IMR-90 (cell line): ENCODE results near the gene SIKE1. TPM values are rescaled to one million over a fixed set of nuclear protein-coding genes. Genes with fewer than 3 reads are reported as not detected.

Experiments used
- ATAC-seq: fragments of 200-7000 bp; cut with Tn5 transposase; 2 replicates; pipeline ENCODE4 v1.9.1; 2020; ENCODE audit warnings: low read depth, mild to moderate bottlenecking, moderate library complexity
- BruUV-seq: library from RNA; stranded (reverse); fragments of 400-500 nt; replicated peaks from 2 replicates; lab custom pipeline; 2021; lab: Mats Ljungman, UMichigan
- CTCF ChIA-PET: fragments of 300-600 bp; formaldehyde crosslinking; extraction: SDS; loops from one replicate; lab custom pipeline; 2021; ENCODE audit warnings: antibody characterized with exemption; lab: Yijun Ruan, JAX
- POLR2A ChIA-PET: fragments of 300-600 bp; sonication (Branson Sonifier 250); formaldehyde crosslinking; loops from one replicate; lab custom pipeline; 2022; ENCODE audit warnings: antibody characterized with exemption; ENCODE audit not compliant: unreplicated experiment; lab: Charles Lee
- DNase-seq: peaks from one replicate; pipeline ENCODE4 v3.0.0; 2013
- H2AFZ ChIP-seq: replicated peaks from 2 replicates; pipeline ENCODE3; 2013; ENCODE audit warnings: low read length, mild to moderate bottlenecking; ENCODE audit not compliant: poor library complexity
- H2AK5ac ChIP-seq: 2 replicates; pipeline ENCODE4 v1.6.1; 2013; ENCODE audit warnings: low read depth, low read length, inconsistent platforms
- H2AK9ac ChIP-seq: replicated peaks from 2 replicates; pipeline ENCODE3; 2013; ENCODE audit warnings: mild to moderate bottlenecking, low read depth, low read length, moderate library complexity; ENCODE audit not compliant: poor library complexity
- H2BK120ac ChIP-seq: 2 replicates; pipeline ENCODE4 v1.6.1; 2013; ENCODE audit warnings: low read depth, low read length, inconsistent platforms
- H2BK15ac ChIP-seq: 3 replicates; pipeline ENCODE4 v1.6.1; 2013; ENCODE audit warnings: low read depth, low read length, inconsistent platforms
- H2BK20ac ChIP-seq: 2 replicates; pipeline ENCODE4 v1.6.1; 2013; ENCODE audit warnings: low read depth, mild to moderate bottlenecking, inconsistent platforms, low read length, moderate library complexity
- H2BK5ac ChIP-seq: 2 replicates; pipeline ENCODE4 v1.6.1; 2013; ENCODE audit warnings: mild to moderate bottlenecking, low read depth, low read length, inconsistent platforms; ENCODE audit not compliant: poor library complexity, severe bottlenecking
- H3K14ac ChIP-seq: replicated peaks from 2 replicates; pipeline ENCODE4 v1.6.1; 2013; ENCODE audit warnings: low read depth, low read length, inconsistent platforms
- H3K18ac ChIP-seq: 2 replicates; pipeline ENCODE4 v1.6.1; 2013; ENCODE audit warnings: low read depth, low read length, control low read depth
- H3K23ac ChIP-seq: 2 replicates; pipeline ENCODE4 v1.6.1; 2013; ENCODE audit warnings: low read depth, low read length, inconsistent platforms
- H3K27ac ChIP-seq: 2 replicates; pipeline ENCODE4 v1.5.1; 2013; ENCODE audit warnings: mild to moderate bottlenecking, control low read depth, low read length; ENCODE audit not compliant: insufficient read depth
- H3K27me3 ChIP-seq: 2 replicates; pipeline ENCODE4 v1.6.1; 2013; ENCODE audit warnings: low read length; ENCODE audit not compliant: control insufficient read depth, insufficient read depth
- H3K36me3 ChIP-seq: 2 replicates; pipeline ENCODE4 v1.6.1; 2013; ENCODE audit warnings: low read length, mixed read lengths; ENCODE audit not compliant: control insufficient read depth, insufficient read depth
- H3K4ac ChIP-seq: 2 replicates; pipeline ENCODE4 v1.6.1; 2013; ENCODE audit warnings: low read depth, low read length, inconsistent platforms
- H3K4me1 ChIP-seq: 2 replicates; pipeline ENCODE4 v1.6.1; 2013; ENCODE audit warnings: low read length, mixed read lengths; ENCODE audit not compliant: control insufficient read depth, insufficient read depth
- H3K4me2 ChIP-seq: 2 replicates; pipeline ENCODE4 v1.6.1; 2013; ENCODE audit warnings: low read depth, mild to moderate bottlenecking, control low read depth, low read length, moderate library complexity
- H3K4me3 ChIP-seq: 2 replicates; pipeline ENCODE4 v1.5.1; 2013; ENCODE audit warnings: low read depth, mild to moderate bottlenecking, control low read depth, low read length, moderate library complexity; ENCODE audit not compliant: insufficient read depth
- H3K56ac ChIP-seq: 2 replicates; pipeline ENCODE4 v1.6.1; 2013; ENCODE audit warnings: low read length, inconsistent platforms; ENCODE audit not compliant: insufficient read depth; ENCODE audit errors: extremely low read depth
- H3K79me1 ChIP-seq, 2 experiments: 2 replicates each; pipeline ENCODE4 v1.6.1; 2013; ENCODE audit warnings: low read length in 2 of 2, inconsistent platforms in 1 of 2, low read depth in 1 of 2
- H3K9ac ChIP-seq: 2 replicates; pipeline ENCODE4 v1.6.1; 2013; ENCODE audit warnings: low read depth, low read length, control low read depth
- H3K9me1 ChIP-seq: 2 replicates; pipeline ENCODE4 v1.6.1; 2013; ENCODE audit warnings: low read length, inconsistent platforms; ENCODE audit not compliant: insufficient read depth
- H3K9me3 ChIP-seq: 2 replicates; pipeline ENCODE4 v1.6.1; 2013; ENCODE audit warnings: low read length; ENCODE audit not compliant: control insufficient read depth, insufficient read depth
- H4K20me1 ChIP-seq: 2 replicates; pipeline ENCODE4 v1.6.1; 2013; ENCODE audit warnings: low read length, inconsistent platforms; ENCODE audit not compliant: insufficient read depth
- H4K5ac ChIP-seq: 2 replicates; pipeline ENCODE4 v1.6.1; 2013; ENCODE audit warnings: mild to moderate bottlenecking, low read depth, low read length, control low read depth
- H4K8ac ChIP-seq, 2 experiments: 2 replicates each; pipeline ENCODE4 v1.6.1; 2013; ENCODE audit warnings: low read depth in 2 of 2, low read length in 2 of 2, control low read depth in 1 of 2, inconsistent platforms in 1 of 2
- H4K91ac ChIP-seq: 2 replicates; pipeline ENCODE4 v1.6.1; 2013; ENCODE audit warnings: low read depth, low read length, inconsistent platforms; ENCODE audit not compliant: insufficient read depth
- BHLHE40 ChIP-seq: fragments of 150-350 bp; IDR thresholded peaks from 2 replicates; pipeline ENCODE4 v1.6.1; 2016; ENCODE audit warnings: mild to moderate bottlenecking, low read depth, low read length
- CEBPB ChIP-seq: IDR thresholded peaks from 2 replicates; pipeline ENCODE4 v1.6.1; 2012; ENCODE audit warnings: low read depth, low read length, improper control_type of control experiment
- CHD1 ChIP-seq: IDR thresholded peaks from 2 replicates; pipeline ENCODE4 v1.6.1; 2012; ENCODE audit warnings: low read depth, low read length, improper control_type of control experiment
- CTCF ChIP-seq: conservative IDR thresholded peaks from 2 replicates; pipeline ENCODE4 v1.5.1; 2012; ENCODE audit warnings: mild to moderate bottlenecking, low read depth, low read length, improper control_type of control experiment
- ELK1 ChIP-seq: fragments of 150-350 bp; IDR thresholded peaks from 2 replicates; pipeline ENCODE4 v1.6.1; 2016; ENCODE audit warnings: low read depth, mild to moderate bottlenecking, low read length, moderate library complexity, borderline replicate concordance
- FOS ChIP-seq: fragments of 150-350 bp; IDR thresholded peaks from 2 replicates; pipeline ENCODE4 v1.6.1; 2016; ENCODE audit warnings: low read depth, low read length
- MAFK ChIP-seq: IDR thresholded peaks from 2 replicates; pipeline ENCODE4 v1.6.1; 2012; ENCODE audit warnings: low read depth, low read length, improper control_type of control experiment
- MAZ ChIP-seq: IDR thresholded peaks from 2 replicates; pipeline ENCODE4 v1.6.1; 2012; ENCODE audit warnings: low read depth, mild to moderate bottlenecking, low read length, improper control_type of control experiment, moderate library complexity, borderline replicate concordance
- MXI1 ChIP-seq: IDR thresholded peaks from 2 replicates; pipeline ENCODE4 v1.6.1; 2012; ENCODE audit warnings: low read depth, mild to moderate bottlenecking, low read length, moderate library complexity, borderline replicate concordance
- NFE2L2 ChIP-seq: fragments of 150-350 bp; IDR thresholded peaks from 2 replicates; pipeline ENCODE4 v1.6.1; 2016; ENCODE audit warnings: low read depth, mild to moderate bottlenecking, low read length
- POLR2A ChIP-seq: IDR thresholded peaks from 2 replicates; pipeline ENCODE4 v1.6.1; 2012; ENCODE audit warnings: mild to moderate bottlenecking, low read depth, low read length
- RAD21 ChIP-seq: IDR thresholded peaks from 2 replicates; pipeline ENCODE4 v1.6.1; 2012; ENCODE audit warnings: low read length, improper control_type of control experiment
- RCOR1 ChIP-seq: IDR thresholded peaks from 2 replicates; pipeline ENCODE4 v1.6.1; 2012; ENCODE audit warnings: mild to moderate bottlenecking, low read length, improper control_type of control experiment; ENCODE audit not compliant: insufficient replicate concordance
- RFX5 ChIP-seq: IDR thresholded peaks from 2 replicates; pipeline ENCODE4 v1.8.0; 2012; ENCODE audit warnings: low read depth, mild to moderate bottlenecking, low read length, moderate library complexity
- SMC3 ChIP-seq: fragments of 150-350 bp; IDR thresholded peaks from 2 replicates; pipeline ENCODE4 v1.6.1; 2016; ENCODE audit warnings: low read depth, mild to moderate bottlenecking, antibody characterized with exemption, low read length, moderate library complexity
- USF2 ChIP-seq: fragments of 150-350 bp; IDR thresholded peaks from 2 replicates; pipeline ENCODE4 v1.6.1; 2017; ENCODE audit warnings: mild to moderate bottlenecking, antibody characterized with exemption, low read length, low read depth
- WGBS, 2 experiments: methylation state at CpG; one replicate each; pipeline versions ENCODE4 v1.1.5 to v1.1.7; 2013; ENCODE audit warnings: missing lambda C conversion rate in 2 of 2; ENCODE audit not compliant: insufficient read length in 1 of 2; ENCODE audit errors: extremely low coverage in 2 of 2; 5-methylcytosine and 5-hydroxymethylcytosine counted together
- dilution Hi-C: fragments of 300-500 bp; cut with HindIII; formaldehyde crosslinking; loops from one replicate; pipeline ENCODE4 v1.14.3; 2018; ENCODE audit warnings: low sequenced_read_pairs; ENCODE audit not compliant: unreplicated experiment
- in situ Hi-C: fragments of 300-500 bp; cut with MboI; formaldehyde crosslinking; loops from 3 replicates; pipeline ENCODE4 v1.14.3; 2019; ENCODE audit warnings: low sequenced_read_pairs, inconsistent platforms, mixed read lengths
- intact Hi-C: fragments of 100-400 bp; cut with micrococcal nuclease; formaldehyde crosslinking; loops from 2 replicates; pipeline ENCODE4 v1.10.0; 2022
- polyA plus RNA-seq, 3 experiments: library from polyadenylated mRNA; depleted of rRNA; stranded (reverse); fragments of >200 nt; gene quantifications; 2 replicates each; pipeline ENCODE4 v1.2.3, GENCODE V29; 2012; ENCODE audit warnings: low replicate concordance in 1 of 3
- total RNA-seq: library from RNA; depleted of rRNA; stranded (reverse); fragments of >200 nt; gene quantifications from 2 replicates; pipeline ENCODE4 v1.2.3, GENCODE V29; 2012

SIKE1 gene
- total and polyA plus RNA-seq, 2 of the 4 experiments (the other 2 are of a cell fraction) = 20.9 to 49.1 TPM

- no peak overlapping the region for H3K18ac ChIP-seq
- no peak overlapping the region for H3K9ac ChIP-seq
- no peak overlapping the region for H2BK20ac ChIP-seq
- no peaks in the 10 kb centered on the region for H3K36me3 ChIP-seq
- H2AK9ac ChIP-seq = no peak overlapping the region
- H3K14ac ChIP-seq = no peak overlapping the region
- TF ChIP-seq CHD1 (no peak), RAD21 (no peak), USF2 (no peak), RFX5 (no peak), SMC3 (no peak), MAZ (no peak), ELK1 (no peak), MAFK (no peak), FOS (no peak), BHLHE40 (no peak), RCOR1 (no peak), CEBPB (no peak), MXI1 (no peak), NFE2L2 (no peak), POLR2A (no peak), CTCF (no peak)
- no peaks in the 10 kb centered on the region for H3K4me1 ChIP-seq
- H2AK5ac ChIP-seq = no peak overlapping the region
- no peak overlapping the region for H3K56ac ChIP-seq
- H3K9me1 ChIP-seq = no peaks in the 10 kb centered on the region
- H4K20me1 ChIP-seq = no peaks in the 10 kb centered on the region
- H2BK15ac ChIP-seq = no peak overlapping the region
- H3K27me3 ChIP-seq = no peaks in the 10 kb centered on the region
- H3K27ac ChIP-seq = no peak overlapping the region
- WGBS, 2 experiments = 73% methylated on average over 4 of the region's 5 CpGs; no CpG with 5 or more reads in 1 of the 2 experiments
- no peak overlapping the region for H3K4ac ChIP-seq
- H2BK120ac ChIP-seq = no peak overlapping the region
- intact Hi-C loops = no loop called here
- ATAC-seq = no peak
- POLR2A ChIA-PET = no interaction called here
- no peak overlapping the region for H4K91ac ChIP-seq
- no peak overlapping the region for H3K23ac ChIP-seq
- CTCF ChIA-PET = no interaction called here
- no peak overlapping the region for H2AFZ ChIP-seq
- H3K4me2 ChIP-seq = no peak overlapping the region
- no peak overlapping the region for H2BK5ac ChIP-seq
- H4K5ac ChIP-seq = no peak overlapping the region
- in situ Hi-C loops = no loop called here
- DNase-seq = peak; percentile 1
- dilution Hi-C loops = no loop called here
- no peak overlapping the region for H3K4me3 ChIP-seq
- no peak overlapping the region for H4K8ac ChIP-seq
- no TSS peak for BruUV-seq
- no peaks in the 10 kb centered on the region for H3K9me3 ChIP-seq
- no peaks in the 10 kb centered on the region for H3K79me1 ChIP-seq
Observed at GRCh38 chr1:114828251-114828650, 47.8 kb upstream of the SIKE1 start.
